PC-9 (cell line): ENCODE measurements around the gene HYAL4. TPM values are rescaled to one million over a fixed set of nuclear protein-coding genes. Genes with fewer than 3 reads are reported as not detected.
A peak's percentile ranks its signal among the peaks of the same experiment; 100 is the strongest.

Experiments used
- BruUV-seq: library from RNA; stranded (reverse); fragments of 400-500 nt; replicated peaks from 2 replicates; lab custom pipeline; 2021; lab: Mats Ljungman, UMichigan
- CTCF ChIA-PET: fragments of 300-600 bp; sonication (Branson Sonifier 250); formaldehyde crosslinking; loops from one replicate; lab custom pipeline; 2022; ENCODE audit warnings: antibody characterized with exemption; lab: Charles Lee
- POLR2A ChIA-PET: fragments of 300-600 bp; sonication (Branson Sonifier 250); formaldehyde crosslinking; loops from one replicate; lab custom pipeline; 2022; ENCODE audit warnings: antibody characterized with exemption; ENCODE audit not compliant: unreplicated experiment; lab: Charles Lee
- DNase-seq, 2 experiments: peaks; one replicate each; pipeline versions ENCODE4 v3.0.0 to v3.0.0-alpha.2; 2015 to 2022; ENCODE audit warnings: mixed read lengths in 1 of 2
- H2AFZ ChIP-seq: fragments of 200-600 bp; sonication (generic); 2 replicates; pipeline ENCODE4 v1.8.1; 2017; ENCODE audit warnings: antibody characterized with exemption
- H3F3A ChIP-seq: fragments of 200-600 bp; sonication (generic); 2 replicates; pipeline ENCODE4 v1.8.1; 2017; ENCODE audit warnings: antibody characterized with exemption, mild to moderate bottlenecking, low read depth; ENCODE audit not compliant: insufficient read depth
- H3K27ac ChIP-seq: fragments of 200-600 bp; sonication (generic); 2 replicates; pipeline ENCODE4 v1.6.1; 2016; ENCODE audit warnings: mixed run types
- H3K27me3 ChIP-seq: fragments of 200-600 bp; sonication (generic); 2 replicates; pipeline ENCODE4 v1.6.1; 2016; ENCODE audit warnings: low read depth, mixed run types; ENCODE audit not compliant: insufficient read depth
- H3K36me3 ChIP-seq: fragments of 200-600 bp; sonication (generic); 2 replicates; pipeline ENCODE4 v1.6.1; 2016; ENCODE audit warnings: low read depth, mixed run types
- H3K4me1 ChIP-seq: fragments of 200-600 bp; sonication (generic); replicated peaks from 2 replicates; pipeline ENCODE4 v1.6.1; 2016; ENCODE audit warnings: mixed run types; ENCODE audit not compliant: insufficient read depth
- H3K4me2 ChIP-seq: fragments of 200-600 bp; sonication (generic); 2 replicates; pipeline ENCODE4 v1.6.1; 2017; ENCODE audit warnings: mixed run types
- H3K4me3 ChIP-seq: fragments of 200-600 bp; sonication (generic); 2 replicates; pipeline ENCODE4 v1.6.1; 2016; ENCODE audit warnings: mixed run types
- H3K79me2 ChIP-seq: fragments of 200-600 bp; sonication (generic); 2 replicates; pipeline ENCODE4 v1.6.1; 2017; ENCODE audit warnings: low read depth, mixed run types
- H3K9me2 ChIP-seq: fragments of 200-600 bp; sonication (generic); 2 replicates; pipeline ENCODE4 v1.8.1; 2017; ENCODE audit warnings: mild to moderate bottlenecking; ENCODE audit not compliant: insufficient read depth
- H3K9me3 ChIP-seq: fragments of 200-600 bp; sonication (generic); 2 replicates; pipeline ENCODE4 v1.8.1; 2016; ENCODE audit warnings: low read depth; ENCODE audit not compliant: insufficient read depth
- H4K20me1 ChIP-seq: fragments of 200-600 bp; sonication (generic); 2 replicates; pipeline ENCODE4 v1.8.1; 2017; ENCODE audit not compliant: insufficient read depth
- CTCF ChIP-seq: fragments of 200-600 bp; sonication (generic); conservative IDR thresholded peaks from 2 replicates; pipeline ENCODE4 v1.6.1; 2017; ENCODE audit warnings: mixed run types, antibody characterized with exemption, mild to moderate bottlenecking, moderate library complexity
- EZH2 ChIP-seq: fragments of 200-600 bp; sonication (generic); IDR thresholded peaks from 2 replicates; pipeline ENCODE4 v1.8.0; 2017; ENCODE audit warnings: antibody characterized with exemption, low read depth
- intact Hi-C: fragments of 100-400 bp; cut with micrococcal nuclease; formaldehyde crosslinking; loops from one replicate; pipeline ENCODE4 v1.10.0; 2022; ENCODE audit not compliant: unreplicated experiment
- total RNA-seq: library from RNA; stranded (reverse); gene quantifications from 2 replicates; pipeline ENCODE4 v1.2.3, GENCODE V29; 2021

Gene HYAL4
- total RNA-seq, 1 experiment from 2014 or later, result not detected

- H3K4me1 ChIP-seq, result peaks cover 6% of the 10 kb centered on the region; the same call in 1 of the 2 replicates
- no peak overlapping the region for H2AFZ ChIP-seq
- H3F3A ChIP-seq, result no peaks in the 10 kb centered on the region
- no peak for TF ChIP-seq CTCF
- no peak for TF ChIP-seq EZH2
- no peak for DNase-seq
- H3K27ac ChIP-seq, result no peak overlapping the region
- no peaks in the 10 kb centered on the region for H3K27me3 ChIP-seq
- ChIA-PET POLR2A (no interaction called here), CTCF (no interaction called here)
- H3K4me2 ChIP-seq, result no peak overlapping the region
- H3K9me2 ChIP-seq, result no peaks in the 10 kb centered on the region
- H4K20me1 ChIP-seq, result no peaks in the 10 kb centered on the region
- no peaks in the 10 kb centered on the region for H3K36me3 ChIP-seq
- intact Hi-C loops, result loop anchor here (2.0 kb wide), 2 partner anchors 181 to 283 kb away; no protein-coding TSS in a partner anchor
- H3K9me3 ChIP-seq, result no peaks in the 10 kb centered on the region
- H3K4me3 ChIP-seq, result no peak overlapping the region
- H3K79me2 ChIP-seq, result no peaks in the 10 kb centered on the region
- BruUV-seq, result no TSS peak
Measured at GRCh38 chr7:123864012-123864411, 19.0 kb downstream of the HYAL4 start.

- TF ChIP-seq CTCF, result no peak
- no peak for TF ChIP-seq EZH2
- DNase-seq, result no peak
Measured at GRCh38 chr7:123864436-123864835, 19.5 kb downstream of the HYAL4 start.

GRCh38 chr7:123864966-123865365 is 20.0 kb downstream of the HYAL4 start:
- intact Hi-C loops, result loop anchor here (1.0 to 2.0 kb wide), 4 partner anchors 67 to 284 kb away; no protein-coding TSS in a partner anchor
- Histone ChIP-seq H3K4me1 (peaks cover 6% of the 10 kb centered on the region; the same call in 1 of the 2 replicates), H3K79me2 (no peaks in the 10 kb centered on the region), H3K9me3 (no peaks in the 10 kb centered on the region), H3K27me3 (no peaks in the 10 kb centered on the region), H3K4me2 (peak overlapping the region; percentile 11; the same call in 1 of the 2 replicates), H2AFZ (no peak overlapping the region), H3K9me2 (no peaks in the 10 kb centered on the region), H3K27ac (no peak overlapping the region), H3K36me3 (no peaks in the 10 kb centered on the region), H3F3A (no peaks in the 10 kb centered on the region), H3K4me3 (no peak overlapping the region), H4K20me1 (no peaks in the 10 kb centered on the region)
- CTCF ChIA-PET, result interaction anchor here (0.9 to 1.6 kb wide), 4 partner anchors 62 to 230 kb away, joined by 3 to 10 read pairs (median 4); no protein-coding TSS in a partner anchor
- TF ChIP-seq EZH2 (no peak), CTCF (no peak)
- BruUV-seq, result no TSS peak
- POLR2A ChIA-PET, result no interaction called here
- DNase-seq, result no peak

More at GRCh38 chr7:123864436-123864835, 19.5 kb downstream of the HYAL4 start:
- no TSS peak for BruUV-seq
- no peaks in the 10 kb centered on the region for H3K79me2 ChIP-seq
- no peak overlapping the region for H3K4me2 ChIP-seq
- no peak overlapping the region for H3K27ac ChIP-seq
- no peaks in the 10 kb centered on the region for H3F3A ChIP-seq
- CTCF ChIA-PET, result interaction anchor here (1.1 to 1.3 kb wide), 2 partner anchors 66 to 230 kb away, joined by 3 to 10 read pairs; no protein-coding TSS in a partner anchor
- peaks cover 6% of the 10 kb centered on the region; the same call in 1 of the 2 replicates for H3K4me1 ChIP-seq
- no peaks in the 10 kb centered on the region for H3K9me2 ChIP-seq
- POLR2A ChIA-PET, result no interaction called here
- no peaks in the 10 kb centered on the region for H4K20me1 ChIP-seq
- no peaks in the 10 kb centered on the region for H3K27me3 ChIP-seq
- no peaks in the 10 kb centered on the region for H3K36me3 ChIP-seq
- intact Hi-C loops, result loop anchor here (2.0 kb wide), 2 partner anchors 182 to 284 kb away; no protein-coding TSS in a partner anchor
- H2AFZ ChIP-seq, result no peak overlapping the region
- H3K9me3 ChIP-seq, result no peaks in the 10 kb centered on the region
- H3K4me3 ChIP-seq, result no peak overlapping the region
